K562 (cell line): ENCODE data around the gene ZSCAN12. TPM values are rescaled to one million over a fixed set of nuclear protein-coding genes. Genes with fewer than 3 reads are reported as not detected.

ENCODE experiments used
- CHD1 ChIP-seq: fragments of 200-600 bp; sonication (generic); IDR thresholded peaks from one replicate; pipeline ENCODE4 v1.6.1; 2012; ENCODE audit warnings: mild to moderate bottlenecking, moderate library complexity, low read length, inconsistent platforms
- CREM ChIP-seq: IDR thresholded peaks from 2 replicates; pipeline ENCODE4 v1.6.1; 2014; ENCODE audit warnings: antibody characterized with exemption, low read depth
- ELF2 ChIP-seq: fragments of 250-450 bp; sonication (Bioruptor Pico); IDR thresholded peaks from 2 replicates; pipeline ENCODE4 v1.5.0; 2021; ENCODE audit warnings: mild to moderate bottlenecking
- EZH2 ChIP-seq: IDR thresholded peaks from 2 replicates; pipeline ENCODE4 v1.6.1; 2012; ENCODE audit warnings: low read depth, mild to moderate bottlenecking, inconsistent platforms, low read length, borderline replicate concordance
- HDAC1 ChIP-seq, 2 experiments: fragments of 450-650 bp; IDR thresholded peaks; 2 replicates each; pipeline ENCODE4 v1.6.1; 2016 to 2017; ENCODE audit warnings: inconsistent platforms in 1 of 2, mild to moderate bottlenecking in 1 of 2, moderate library complexity in 1 of 2
- HEY1 ChIP-seq: fragments of 250-450 bp; sonication (Bioruptor Pico); IDR thresholded peaks from 2 replicates; pipeline ENCODE4 v1.5.0; 2020; ENCODE audit warnings: mild to moderate bottlenecking, moderate library complexity, borderline replicate concordance
- HSF4 ChIP-seq: fragments of 250-450 bp; sonication (Bioruptor Pico); IDR thresholded peaks from 2 replicates; pipeline ENCODE4 v2.1.2; 2022; ENCODE audit warnings: mild to moderate bottlenecking, moderate library complexity, borderline replicate concordance
- LARP7 ChIP-seq: fragments of 450-650 bp; IDR thresholded peaks from 2 replicates; pipeline ENCODE4 v1.6.1; 2016
- MAFG ChIP-seq: fragments of 450-650 bp; conservative IDR thresholded peaks from 2 replicates; pipeline ENCODE4 v1.6.1; 2016; ENCODE audit warnings: missing genetic modification characterization, missing compliant biosample characterization
- MEF2D ChIP-seq: conservative IDR thresholded peaks from 2 replicates; pipeline ENCODE4 v1.6.1; 2016; ENCODE audit warnings: low read depth, missing genetic modification characterization, missing compliant biosample characterization
- NFE2L1 ChIP-seq: fragments of 450-650 bp; IDR thresholded peaks from 2 replicates; pipeline ENCODE4 v1.6.1; 2016; ENCODE audit warnings: missing genetic modification characterization, low read depth, mild to moderate bottlenecking, missing compliant biosample characterization, moderate library complexity, borderline replicate concordance
- SP1 ChIP-seq: sonication (generic); formaldehyde crosslinking; IDR thresholded peaks from 2 replicates; pipeline ENCODE4 v1.8.1; 2022; ENCODE audit warnings: mild to moderate bottlenecking, missing genetic modification reagents
- SRSF7 ChIP-seq: fragments of 200-400 bp; formaldehyde crosslinking; optimal IDR thresholded peaks from 2 replicates; pipeline ENCODE3; 2017; ENCODE audit warnings: mild to moderate bottlenecking, low read depth, low read length
- ZKSCAN8 ChIP-seq: fragments of 200-800 bp; sonication (Bioruptor generic); IDR thresholded peaks from 2 replicates; pipeline ENCODE4 v1.6.1; 2016; ENCODE audit warnings: missing genetic modification characterization, missing compliant biosample characterization
- ZNF316 ChIP-seq: fragments of 450-650 bp; IDR thresholded peaks from 2 replicates; pipeline ENCODE4 v1.6.1; 2016
- polyA plus RNA-seq, 8 experiments: library from polyadenylated mRNA; depleted of rRNA in 4 of 8; stranded (reverse) in 5 of 8; unstranded in 3 of 8; fragments of >200 nt; fragmentation: Nextera tagmentation in 2 of 8; fragmentation: Illumina TruSeq in 1 of 8; extraction: Ambion mirVana in 2 of 8; extraction: Trizol in 1 of 8; gene quantifications; 2 replicates each; pipeline versions ENCODE4 v1.2.1 to v1.2.3, GENCODE V29; 2011 to 2014; ENCODE audit warnings: inconsistent platforms in 1 of 8, missing spikeins in 1 of 8
- total RNA-seq, 7 experiments: library from RNA; depleted of rRNA in 6 of 7; stranded (reverse); fragments of >200 nt in 6 of 7; fragmentation: Illumina TruSeq in 2 of 7; extraction: Trizol in 2 of 7; gene quantifications; 2 replicates each; pipeline versions ENCODE4 v1.2.1 to v1.2.3, GENCODE V29; 2011 to 2021; ENCODE audit warnings: low replicate concordance in 1 of 7
- TF ChIP-seq, protein P1 (sequence below), 2 experiments: fragments of 450-650 bp; IDR thresholded peaks; 2 replicates each; pipeline ENCODE4 v1.6.1; 2016; ENCODE audit warnings: mild to moderate bottlenecking in 2 of 2, borderline replicate concordance in 1 of 2, low read depth in 1 of 2, moderate library complexity in 1 of 2
- TF ChIP-seq, protein P2 (sequence below), 2 experiments: fragments of 150-350 bp in 1 of 2; IDR thresholded peaks; 2 replicates each; pipeline ENCODE4 v1.6.1; 2012 to 2016; ENCODE audit warnings: low read depth in 2 of 2, low read length in 2 of 2, mild to moderate bottlenecking in 1 of 2, moderate library complexity in 1 of 2

Gene ZSCAN12
- total and polyA plus RNA-seq, 9 of the 15 experiments (the other 6 are each of a cell fraction or from before 2014, with no cell fraction given) = 2.5 to 19.6 (median 12.5) TPM

DNA sequence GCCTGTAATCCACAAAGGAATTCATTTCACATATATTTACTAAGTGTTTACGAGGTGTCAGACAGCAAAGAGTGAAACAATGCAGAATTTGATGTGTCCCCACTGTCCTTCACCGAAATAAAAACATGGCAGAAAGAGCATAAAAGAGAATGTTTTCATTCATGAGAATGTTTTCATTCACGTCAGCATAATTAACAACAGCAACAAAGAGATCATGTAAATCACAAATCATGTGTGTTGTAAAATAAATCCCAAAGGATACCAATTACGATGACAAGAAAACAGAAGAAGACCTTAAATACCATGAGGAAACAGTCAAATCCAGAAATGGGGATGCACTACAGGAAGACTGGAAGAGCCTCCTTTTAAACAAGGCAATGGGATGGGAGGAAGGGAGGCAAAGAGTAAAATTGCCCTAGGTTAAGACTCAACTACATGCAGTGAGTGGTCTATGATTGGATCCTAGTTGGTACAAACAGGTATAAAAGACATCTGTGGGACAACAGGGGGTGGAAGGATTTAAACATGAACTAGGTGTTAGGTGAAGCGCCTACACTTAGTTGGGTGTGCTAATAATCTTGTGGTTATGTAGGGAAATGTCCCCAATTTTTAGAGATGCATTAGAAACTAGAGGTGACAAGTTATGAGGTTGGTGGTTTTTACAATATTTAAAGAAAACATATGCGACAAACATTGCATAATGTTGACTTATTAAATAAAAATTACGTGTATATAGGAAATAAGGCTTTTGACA is 65.1 kb downstream of the ZSCAN12 start (continued):
- TF ChIP-seq, protein P1, sequence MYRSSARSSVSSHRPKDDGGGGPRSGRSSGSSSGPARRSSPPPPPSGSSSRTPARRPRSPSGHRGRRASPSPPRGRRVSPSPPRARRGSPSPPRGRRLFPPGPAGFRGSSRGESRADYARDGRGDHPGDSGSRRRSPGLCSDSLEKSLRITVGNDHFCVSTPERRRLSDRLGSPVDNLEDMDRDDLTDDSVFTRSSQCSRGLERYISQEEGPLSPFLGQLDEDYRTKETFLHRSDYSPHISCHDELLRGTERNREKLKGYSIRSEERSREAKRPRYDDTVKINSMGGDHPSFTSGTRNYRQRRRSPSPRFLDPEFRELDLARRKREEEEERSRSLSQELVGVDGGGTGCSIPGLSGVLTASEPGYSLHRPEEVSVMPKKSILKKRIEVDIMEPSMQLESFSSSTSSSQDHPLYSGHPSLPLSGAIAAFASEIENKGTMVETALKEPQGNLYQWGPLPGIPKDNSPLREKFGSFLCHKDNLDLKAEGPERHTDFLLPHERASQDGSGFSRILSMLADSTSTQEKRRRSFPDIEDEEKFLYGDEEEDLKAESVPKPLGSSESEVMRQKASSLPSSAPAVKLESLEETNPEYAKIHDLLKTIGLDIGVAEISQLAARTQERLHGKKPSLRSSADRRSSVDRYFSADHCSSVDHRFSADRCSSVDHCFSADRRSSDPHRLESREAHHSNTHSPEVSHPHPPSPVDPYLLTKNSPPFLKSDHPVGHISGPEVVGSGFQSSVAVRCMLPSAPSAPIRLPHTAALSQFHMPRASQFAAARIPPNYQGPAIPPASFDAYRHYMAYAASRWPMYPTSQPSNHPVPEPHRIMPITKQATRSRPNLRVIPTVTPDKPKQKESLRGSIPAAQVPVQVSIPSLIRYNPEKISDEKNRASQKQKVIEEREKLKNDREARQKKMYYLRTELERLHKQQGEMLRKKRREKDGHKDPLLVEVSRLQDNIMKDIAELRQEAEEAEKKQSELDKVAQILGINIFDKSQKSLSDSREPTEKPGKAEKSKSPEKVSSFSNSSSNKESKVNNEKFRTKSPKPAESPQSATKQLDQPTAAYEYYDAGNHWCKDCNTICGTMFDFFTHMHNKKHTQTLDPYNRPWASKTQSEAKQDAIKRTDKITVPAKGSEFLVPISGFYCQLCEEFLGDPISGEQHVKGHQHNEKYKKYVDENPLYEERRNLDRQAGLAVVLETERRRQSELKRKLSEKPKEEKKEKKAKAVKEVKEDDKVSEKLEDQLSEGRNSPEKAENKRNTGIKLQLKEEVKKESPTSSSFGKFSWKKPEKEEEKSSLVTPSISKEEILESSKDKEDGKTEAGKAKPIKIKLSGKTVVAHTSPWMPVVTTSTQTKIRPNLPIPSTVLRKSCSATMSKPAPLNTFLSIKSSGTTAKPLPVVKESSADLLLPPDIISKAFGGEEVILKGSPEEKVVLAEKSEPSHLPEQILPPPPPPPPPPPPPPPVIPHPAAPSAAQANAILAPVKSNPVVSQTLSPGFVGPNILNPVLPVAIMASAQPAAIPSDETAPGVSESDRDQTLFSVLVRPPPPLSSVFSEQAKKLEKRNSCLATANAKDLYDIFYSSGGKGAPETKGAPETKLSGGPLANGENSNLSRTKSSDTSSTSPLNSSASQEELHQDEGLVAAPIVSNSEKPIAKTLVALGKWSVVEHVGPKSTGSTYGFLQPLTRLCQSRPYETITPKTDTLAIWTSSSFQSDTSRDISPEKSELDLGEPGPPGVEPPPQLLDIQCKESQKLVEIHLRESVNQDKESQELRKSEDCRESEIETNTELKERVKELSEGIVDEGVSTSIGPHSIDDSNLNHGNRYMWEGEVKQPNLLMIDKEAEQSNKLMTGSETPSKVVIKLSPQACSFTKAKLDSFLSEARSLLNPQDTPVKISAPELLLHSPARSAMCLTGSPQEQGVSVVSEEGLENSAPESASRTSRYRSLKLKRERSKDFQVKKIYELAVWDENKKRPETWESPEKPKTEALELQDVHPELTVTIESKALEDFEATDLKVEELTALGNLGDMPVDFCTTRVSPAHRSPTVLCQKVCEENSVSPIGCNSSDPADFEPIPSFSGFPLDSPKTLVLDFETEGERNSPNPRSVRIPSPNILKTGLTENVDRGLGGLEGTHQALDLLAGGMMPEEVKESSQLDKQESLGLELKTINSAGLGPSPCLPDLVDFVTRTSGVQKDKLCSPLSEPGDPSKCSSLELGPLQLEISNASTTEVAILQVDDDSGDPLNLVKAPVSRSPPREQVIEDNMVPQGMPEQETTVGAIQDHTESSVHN (IDR thresholded peaks at IDR 0.05; ENCODE audit: borderline replicate concordance in 1 of 2, low read depth in 1 of 2) = no peak
- TF ChIP-seq HSF4 (CRISPR knock-in tag) (no peak), ZNF316 (peak; percentile 96), NFE2L1 (tag) (no peak), LARP7 (no peak), ZKSCAN8 (no peak; the same call in 1 of the 2 replicates), CREM (no peak), ELF2 (CRISPR knock-in tag) (no peak), SRSF7 (no peak), HEY1 (CRISPR knock-in tag) (no peak), MAFG (tag) (peak; percentile 83), SP1 (CRISPR knock-in tag) (no peak), CHD1 (no peak), MEF2D (tag) (no peak), HDAC1 (IDR thresholded peaks at IDR 0.05) (no peak), EZH2 (no peak)
- TF ChIP-seq, protein P2, sequence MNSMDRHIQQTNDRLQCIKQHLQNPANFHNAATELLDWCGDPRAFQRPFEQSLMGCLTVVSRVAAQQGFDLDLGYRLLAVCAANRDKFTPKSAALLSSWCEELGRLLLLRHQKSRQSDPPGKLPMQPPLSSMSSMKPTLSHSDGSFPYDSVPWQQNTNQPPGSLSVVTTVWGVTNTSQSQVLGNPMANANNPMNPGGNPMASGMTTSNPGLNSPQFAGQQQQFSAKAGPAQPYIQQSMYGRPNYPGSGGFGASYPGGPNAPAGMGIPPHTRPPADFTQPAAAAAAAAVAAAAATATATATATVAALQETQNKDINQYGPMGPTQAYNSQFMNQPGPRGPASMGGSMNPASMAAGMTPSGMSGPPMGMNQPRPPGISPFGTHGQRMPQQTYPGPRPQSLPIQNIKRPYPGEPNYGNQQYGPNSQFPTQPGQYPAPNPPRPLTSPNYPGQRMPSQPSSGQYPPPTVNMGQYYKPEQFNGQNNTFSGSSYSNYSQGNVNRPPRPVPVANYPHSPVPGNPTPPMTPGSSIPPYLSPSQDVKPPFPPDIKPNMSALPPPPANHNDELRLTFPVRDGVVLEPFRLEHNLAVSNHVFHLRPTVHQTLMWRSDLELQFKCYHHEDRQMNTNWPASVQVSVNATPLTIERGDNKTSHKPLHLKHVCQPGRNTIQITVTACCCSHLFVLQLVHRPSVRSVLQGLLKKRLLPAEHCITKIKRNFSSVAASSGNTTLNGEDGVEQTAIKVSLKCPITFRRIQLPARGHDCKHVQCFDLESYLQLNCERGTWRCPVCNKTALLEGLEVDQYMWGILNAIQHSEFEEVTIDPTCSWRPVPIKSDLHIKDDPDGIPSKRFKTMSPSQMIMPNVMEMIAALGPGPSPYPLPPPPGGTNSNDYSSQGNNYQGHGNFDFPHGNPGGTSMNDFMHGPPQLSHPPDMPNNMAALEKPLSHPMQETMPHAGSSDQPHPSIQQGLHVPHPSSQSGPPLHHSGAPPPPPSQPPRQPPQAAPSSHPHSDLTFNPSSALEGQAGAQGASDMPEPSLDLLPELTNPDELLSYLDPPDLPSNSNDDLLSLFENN (IDR thresholded peaks at IDR 0.05; ENCODE audit: low read depth in 2 of 2, low read length in 2 of 2) = no peak
